Measurements from ENCODE around the gene ZKSCAN1.

DNA sequence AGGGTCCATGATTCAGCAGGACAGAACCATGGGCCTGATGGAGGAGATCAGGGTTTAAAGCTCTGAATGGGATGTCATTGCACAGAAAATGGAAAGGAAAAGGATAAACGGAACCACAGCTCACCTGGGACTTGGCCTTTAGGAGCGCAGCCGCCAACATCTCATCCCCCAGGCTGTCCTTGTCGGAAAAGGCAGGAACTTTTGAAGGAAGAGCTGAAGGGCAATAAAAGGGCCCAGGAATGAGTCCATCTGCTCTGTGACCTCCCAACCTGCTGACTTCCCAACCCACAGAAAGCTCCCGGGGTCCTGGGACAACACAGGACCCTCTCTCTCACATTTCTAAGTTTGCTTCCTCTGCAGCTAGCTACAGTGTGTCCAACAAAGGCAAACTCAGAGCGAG lies 60.0 kb downstream of the ZKSCAN1 start:
- no peak for TF ChIP-seq CTBP1 (IDR thresholded peaks at IDR 0.05; ENCODE audit: borderline replicate concordance)
- no peak for TF ChIP-seq FOXM1 (IDR thresholded peaks at IDR 0.05; ENCODE audit: borderline replicate concordance)
- TF ChIP-seq ARNT (IDR thresholded peaks at IDR 0.05): no peak
- TF ChIP-seq ZNF384 (IDR thresholded peaks at IDR 0.05): no peak
- TF ChIP-seq PKNOX1 (IDR thresholded peaks at IDR 0.05): no peak
- TF ChIP-seq FOXK2 (IDR thresholded peaks at IDR 0.05): no peak
- no peak for TF ChIP-seq FOXA1 (IDR thresholded peaks at IDR 0.05)
- TF ChIP-seq ELF4 (IDR thresholded peaks at IDR 0.05): no peak
